Tibial artery (tissue), 4 donors: ENCODE data around the gene RAD51B.

Experiments
- DNase-seq, 2 donors: peaks; one replicate each; pipeline ENCODE4 v3.0.0-alpha.2; 2019
- H3K27ac ChIP-seq, 2 donors: fragments of 200-600 bp; sonication (generic) in 1 of 2; 1 replicate in 1 of 2; 2 replicates in 1 of 2; pipeline ENCODE4 v1.5.1; 2018 to 2019; ENCODE audit warnings: mild to moderate bottlenecking in 1 of 2
- H3K27me3 ChIP-seq, 2 donors: fragments of 200-600 bp; sonication (generic) in 1 of 2; one replicate each; pipeline versions ENCODE4 v1.5.1 to v1.6.0; 2016 to 2019
- H3K36me3 ChIP-seq, 3 donors: fragments of 200-600 bp; sonication (generic) in 2 of 3; one replicate each; pipeline ENCODE4 v1.5.1; 2016 to 2019; ENCODE audit warnings: mild to moderate bottlenecking in 2 of 3
- H3K4me1 ChIP-seq, 4 donors: fragments of 200-600 bp; sonication (generic) in 2 of 4; 1 replicate in 3 of 4; 2 replicates in 1 of 4; pipeline ENCODE4 v1.5.1; 2016 to 2019
- H3K4me3 ChIP-seq, 2 donors: fragments of 200-600 bp; sonication (generic) in 1 of 2; 1 replicate in 1 of 2; 2 replicates in 1 of 2; pipeline ENCODE4 v1.5.1; 2018 to 2019; ENCODE audit warnings: mild to moderate bottlenecking in 2 of 2
- H3K9me3 ChIP-seq, 3 donors: fragments of 200-600 bp; sonication (generic) in 1 of 3; one replicate each; pipeline ENCODE4 v1.5.1; 2016 to 2019
- CTCF ChIP-seq, 2 experiments: fragments of 200-600 bp in 1 of 2; fragments of 450-650 bp in 1 of 2; IDR thresholded peaks; one replicate each; pipeline ENCODE4 v1.5.1; 2017 to 2019; ENCODE audit warnings: antibody characterized with exemption in 2 of 2, mild to moderate bottlenecking in 1 of 2, moderate library complexity in 1 of 2
- intact Hi-C: fragments of 100-400 bp; cut with DNase I; formaldehyde crosslinking; loops from one replicate; pipeline ENCODE4 v1.15.0; 2023; ENCODE audit warnings: low total_unique reads

Gene RAD51B

GRCh38 chr14:68632054-68632895 lies 812.7 kb downstream of the RAD51B start:
- Histone ChIP-seq H3K9me3 (no peaks in the 10 kb centered on the region), H3K4me3 (no peak overlapping the region), H3K27me3 (no peaks in the 10 kb centered on the region), H3K27ac (peak overlapping the region; percentile 50 to 55), H3K36me3 (no peaks in the 10 kb centered on the region), H3K4me1 (peaks cover 0 to 42% (median 21%) of the 10 kb centered on the region in 4 donors)
- no peak for TF ChIP-seq CTCF (IDR thresholded peaks at IDR 0.05)
- intact Hi-C loops, result no loop called here
- no peak for DNase-seq

- Histone ChIP-seq H3K4me3 (no peak overlapping the region), H3K27me3 (no peaks in the 10 kb centered on the region), H3K9me3 (no peaks in the 10 kb centered on the region), H3K27ac (peak overlapping the region in 1 of 2 donors; percentile 10), H3K36me3 (no peaks in the 10 kb centered on the region), H3K4me1 (peaks cover 0 to 46% (median 27%) of the 10 kb centered on the region in 4 donors)
- TF ChIP-seq CTCF (IDR thresholded peaks at IDR 0.05), result no peak
- intact Hi-C loops, result no loop called here
- peak in 1 of 2 donors; percentile 62 for DNase-seq
Observed at GRCh38 chr14:68633131-68633991, 813.8 kb downstream of the RAD51B start.

- intact Hi-C loops, result no loop called here
- no peak overlapping the region for H3K27ac ChIP-seq
- no peak for TF ChIP-seq CTCF (IDR thresholded peaks at IDR 0.05)
- H3K36me3 ChIP-seq, result no peaks in the 10 kb centered on the region
- DNase-seq, result peak in 1 of 2 donors; percentile 54
- no peaks in the 10 kb centered on the region for H3K27me3 ChIP-seq
- no peak overlapping the region for H3K4me3 ChIP-seq
- H3K4me1 ChIP-seq, result peaks cover 0 to 56% (median 36%) of the 10 kb centered on the region in 4 donors
- H3K9me3 ChIP-seq, result no peaks in the 10 kb centered on the region
Observed at GRCh38 chr14:68634332-68634731, 814.8 kb downstream of the RAD51B start.

GRCh38 chr14:68634874-68635595 lies 815.5 kb downstream of the RAD51B start:
- intact Hi-C loops, result no loop called here
- Histone ChIP-seq H3K27ac (no peak overlapping the region), H3K4me3 (no peak overlapping the region), H3K27me3 (no peaks in the 10 kb centered on the region), H3K36me3 (no peaks in the 10 kb centered on the region), H3K9me3 (no peaks in the 10 kb centered on the region), H3K4me1 (peaks cover 0 to 61% (median 36%) of the 10 kb centered on the region in 4 donors)
- no peak for DNase-seq
- TF ChIP-seq CTCF (IDR thresholded peaks at IDR 0.05), result no peak

GRCh38 chr14:68636597-68636996 lies 817.0 kb downstream of the RAD51B start:
- intact Hi-C loops, result no loop called here
- peaks cover 0 to 46% (median 29%) of the 10 kb centered on the region in 4 donors for H3K4me1 ChIP-seq
- H3K36me3 ChIP-seq, result no peaks in the 10 kb centered on the region
- H3K9me3 ChIP-seq, result peaks cover 0 to 8% (median 0%) of the 10 kb centered on the region in 3 donors
- no peak for TF ChIP-seq CTCF (IDR thresholded peaks at IDR 0.05)
- no peaks in the 10 kb centered on the region for H3K27me3 ChIP-seq
- DNase-seq, result peak in 1 of 2 donors; percentile 21
- H3K4me3 ChIP-seq, result no peak overlapping the region
- H3K27ac ChIP-seq, result no peak overlapping the region
